Prostate gland (tissue), 1 donor: ENCODE results near the gene PLIN1.

Experiments
- POLR2A ChIP-seq: fragments of 450-650 bp; IDR thresholded peaks from one replicate; pipeline ENCODE4 v1.6.1; 2016; ENCODE audit warnings: antibody characterized with exemption, mild to moderate bottlenecking
- POLR2AphosphoS5 ChIP-seq: sonication (generic); formaldehyde crosslinking; IDR thresholded peaks from one replicate; pipeline ENCODE4 v1.6.1; 2017; ENCODE audit warnings: antibody characterized with exemption

GRCh38 chr15:89672221-89673164, 6.7 kb downstream of the PLIN1 start:
- TF ChIP-seq POLR2AphosphoS5 (no peak), POLR2A (no peak)
